ENCODE measurements around the gene ATCAY.

Gene ATCAY

GRCh38 chr19:3897936-3898335, 17.5 kb downstream of the ATCAY start:
- Histone ChIP-seq H3K27me3 (no peaks in the 10 kb centered on the region), H3K4me3 (no peak overlapping the region), H3K4me2 (no peak overlapping the region), H4K20me1 (no peaks in the 10 kb centered on the region), H3K27ac (no peak overlapping the region), H3K4me1 (no peaks in the 10 kb centered on the region), H3K36me3 (no peaks in the 10 kb centered on the region), H3K9ac (no peak overlapping the region), H3K9me3 (peaks cover 10% of the 10 kb centered on the region)
- TF ChIP-seq Cebpa-rat (IDR thresholded peaks at IDR 0.05): no peak

- Histone ChIP-seq H4K20me1 (no peaks in the 10 kb centered on the region), H3K36me3 (no peaks in the 10 kb centered on the region)
- no peak for TF ChIP-seq Cebpa-rat (IDR thresholded peaks at IDR 0.05)
Measured at GRCh38 chr19:3898426-3898825, 17.9 kb downstream of the ATCAY start.

GRCh38 chr19:3899531-3900294, 19.2 kb downstream of the ATCAY start:
- Histone ChIP-seq H3K4me1 (no peaks in the 10 kb centered on the region), H3K4me2 (no peak overlapping the region), H3K27ac (no peak overlapping the region), H3K36me3 (no peaks in the 10 kb centered on the region), H3K9me3 (peaks cover 10% of the 10 kb centered on the region), H3K9ac (no peak overlapping the region), H4K20me1 (no peaks in the 10 kb centered on the region), H3K4me3 (no peak overlapping the region), H3K27me3 (no peaks in the 10 kb centered on the region)
- no peak for TF ChIP-seq Cebpa-rat (IDR thresholded peaks at IDR 0.05)

More at GRCh38 chr19:3898426-3898825, 17.9 kb downstream of the ATCAY start:
- Histone ChIP-seq H3K9ac (no peak overlapping the region), H3K4me2 (no peak overlapping the region), H3K9me3 (peaks cover 10% of the 10 kb centered on the region), H3K27ac (no peak overlapping the region), H3K4me3 (no peak overlapping the region), H3K4me1 (no peaks in the 10 kb centered on the region), H3K27me3 (no peaks in the 10 kb centered on the region)

- Histone ChIP-seq H3K4me2 (no peak overlapping the region), H3K27ac (no peak overlapping the region), H3K4me1 (no peaks in the 10 kb centered on the region), H3K27me3 (no peaks in the 10 kb centered on the region), H4K20me1 (no peaks in the 10 kb centered on the region), H3K4me3 (no peak overlapping the region), H3K9me3 (peaks cover 10% of the 10 kb centered on the region), H3K36me3 (no peaks in the 10 kb centered on the region), H3K9ac (no peak overlapping the region)
- no peak for TF ChIP-seq Cebpa-rat (IDR thresholded peaks at IDR 0.05)
Measured at GRCh38 chr19:3902317-3902973, 22.0 kb downstream of the ATCAY start.

GRCh38 chr19:3904233-3904632, 23.7 kb downstream of the ATCAY start:
- no peak for TF ChIP-seq Cebpa-rat (IDR thresholded peaks at IDR 0.05)
- Histone ChIP-seq H3K27ac (no peak overlapping the region), H3K9ac (no peak overlapping the region), H3K4me1 (no peaks in the 10 kb centered on the region), H4K20me1 (no peaks in the 10 kb centered on the region), H3K27me3 (no peaks in the 10 kb centered on the region), H3K4me2 (no peak overlapping the region), H3K36me3 (no peaks in the 10 kb centered on the region), H3K4me3 (no peak overlapping the region), H3K9me3 (peaks cover under 1% of the 10 kb centered on the region)

GRCh38 chr19:3907626-3908265, 27.3 kb downstream of the ATCAY start:
- H3K27ac ChIP-seq: no peak overlapping the region
- no peak overlapping the region for H3K4me2 ChIP-seq
- TF ChIP-seq Cebpa-rat (IDR thresholded peaks at IDR 0.05): no peak
- peaks cover 18% of the 10 kb centered on the region for H3K9me3 ChIP-seq
- no peaks in the 10 kb centered on the region for H4K20me1 ChIP-seq
- no peak overlapping the region for H3K4me3 ChIP-seq
- no peak overlapping the region for H3K9ac ChIP-seq
- no peaks in the 10 kb centered on the region for H3K27me3 ChIP-seq
- no peaks in the 10 kb centered on the region for H3K36me3 ChIP-seq
- H3K4me1 ChIP-seq: no peaks in the 10 kb centered on the region

GRCh38 chr19:3908266-3909054, 28.0 kb downstream of the ATCAY start:
- Histone ChIP-seq H3K9ac (no peak overlapping the region), H4K20me1 (no peaks in the 10 kb centered on the region), H3K27me3 (no peaks in the 10 kb centered on the region), H3K27ac (no peak overlapping the region), H3K4me1 (no peaks in the 10 kb centered on the region), H3K4me2 (no peak overlapping the region), H3K4me3 (no peak overlapping the region), H3K36me3 (no peaks in the 10 kb centered on the region), H3K9me3 (peaks cover 18% of the 10 kb centered on the region)
- no peak for TF ChIP-seq Cebpa-rat (IDR thresholded peaks at IDR 0.05)

GRCh38 chr19:3910105-3910504, 29.6 kb downstream of the ATCAY start:
- no peak overlapping the region for H3K4me3 ChIP-seq
- no peaks in the 10 kb centered on the region for H4K20me1 ChIP-seq
- no peak for TF ChIP-seq Cebpa-rat (IDR thresholded peaks at IDR 0.05)
- H3K4me1 ChIP-seq: no peaks in the 10 kb centered on the region
- H3K9ac ChIP-seq: no peak overlapping the region
- H3K36me3 ChIP-seq: no peaks in the 10 kb centered on the region
- H3K4me2 ChIP-seq: no peak overlapping the region
- peaks cover 18% of the 10 kb centered on the region for H3K9me3 ChIP-seq
- no peak overlapping the region for H3K27ac ChIP-seq
- no peaks in the 10 kb centered on the region for H3K27me3 ChIP-seq

GRCh38 chr19:3914199-3914598, 33.7 kb downstream of the ATCAY start:
- Histone ChIP-seq H3K36me3 (no peaks in the 10 kb centered on the region), H3K9ac (no peak overlapping the region), H3K4me3 (no peak overlapping the region), H3K27ac (no peak overlapping the region), H3K4me1 (peaks cover 11% of the 10 kb centered on the region; the same call in 1 of the 2 replicates), H4K20me1 (no peaks in the 10 kb centered on the region), H3K4me2 (no peak overlapping the region), H3K9me3 (peaks cover 18% of the 10 kb centered on the region), H3K27me3 (no peaks in the 10 kb centered on the region)
- no peak for TF ChIP-seq Cebpa-rat (IDR thresholded peaks at IDR 0.05)

Measured in BLaER1 (cell line).